Activated CD4-positive, alpha-beta T cell treated with anti-CD3 and anti-CD28 coated beads for 24 hours (primary cell): ENCODE measurements around the gene FLOT1.

Source experiments
- DNase-seq, 2 donors: peaks; one replicate each; pipeline ENCODE4 v3.0.0-alpha.2; 2020; ENCODE audit warnings: low read depth in 2 of 2

Gene FLOT1

GRCh38 chr6:30679765-30680535 lies 62.5 kb downstream of the FLOT1 start:
- DNase-seq, result no peak

- peak; percentile 91 for DNase-seq
Measured at GRCh38 chr6:30678964-30679726, 63.3 kb downstream of the FLOT1 start.
